ENCODE data around the gene POLR3K.

Gene POLR3K

DNA sequence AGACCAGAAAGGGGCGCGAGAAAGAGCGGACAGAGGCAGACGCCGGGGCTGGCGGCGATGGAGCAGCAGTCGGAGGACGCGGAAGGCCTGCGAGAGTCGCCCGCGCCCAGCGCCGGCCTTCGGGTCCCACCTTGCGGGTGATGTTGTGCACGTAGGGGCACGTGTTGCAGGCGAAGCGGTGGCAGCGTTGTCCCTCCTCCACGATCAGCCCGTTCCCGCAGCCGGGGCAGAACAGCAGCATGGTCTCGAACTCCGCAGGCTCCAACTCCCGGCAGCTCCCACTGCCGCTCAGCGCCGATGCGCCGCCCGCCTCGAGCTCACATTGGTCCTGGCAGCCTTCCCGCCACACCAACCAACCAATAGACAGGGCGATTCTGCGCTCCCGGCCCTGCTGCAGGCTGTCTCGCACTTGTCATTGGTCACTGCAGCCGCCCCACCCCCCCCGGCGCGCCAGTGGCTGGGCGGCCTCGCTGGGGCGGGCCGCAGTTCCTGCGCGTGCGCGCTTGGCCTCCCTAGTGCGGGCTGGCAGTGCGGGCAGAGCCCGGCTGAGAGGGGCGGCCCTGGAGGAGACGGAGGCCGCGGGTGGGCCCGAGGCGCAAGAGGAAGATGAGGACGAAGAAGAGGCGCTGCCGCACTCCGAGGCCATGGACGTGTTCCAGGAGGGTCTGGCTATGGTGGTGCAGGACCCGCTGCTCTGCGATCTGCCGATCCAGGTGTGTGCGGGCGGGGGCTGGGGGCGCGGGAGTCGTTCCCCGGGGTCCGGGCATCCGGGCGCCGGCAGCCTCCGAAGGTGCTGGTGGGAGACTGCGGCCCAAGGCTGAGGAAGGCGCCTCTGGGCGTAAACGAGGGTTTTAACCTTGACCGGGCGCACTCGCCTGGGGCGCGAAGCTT, at the start of gene POLR3K, which contains the start of gene SNRNP25:
POLR3K (minus strand) TSS at position 263 of the 891 bp plus-strand sequence; CDS start at position 241, 22 bp downstream.
SNRNP25 (plus strand) TSS at position 483 of the 891 bp plus-strand sequence; CDS start at position 672, 189 bp downstream.
- peak; percentile 94 to 97 (median 95) for DNase-seq (ENCODE audit: low read depth in 3 of 3, low spot score in 1 of 3)

DNA sequence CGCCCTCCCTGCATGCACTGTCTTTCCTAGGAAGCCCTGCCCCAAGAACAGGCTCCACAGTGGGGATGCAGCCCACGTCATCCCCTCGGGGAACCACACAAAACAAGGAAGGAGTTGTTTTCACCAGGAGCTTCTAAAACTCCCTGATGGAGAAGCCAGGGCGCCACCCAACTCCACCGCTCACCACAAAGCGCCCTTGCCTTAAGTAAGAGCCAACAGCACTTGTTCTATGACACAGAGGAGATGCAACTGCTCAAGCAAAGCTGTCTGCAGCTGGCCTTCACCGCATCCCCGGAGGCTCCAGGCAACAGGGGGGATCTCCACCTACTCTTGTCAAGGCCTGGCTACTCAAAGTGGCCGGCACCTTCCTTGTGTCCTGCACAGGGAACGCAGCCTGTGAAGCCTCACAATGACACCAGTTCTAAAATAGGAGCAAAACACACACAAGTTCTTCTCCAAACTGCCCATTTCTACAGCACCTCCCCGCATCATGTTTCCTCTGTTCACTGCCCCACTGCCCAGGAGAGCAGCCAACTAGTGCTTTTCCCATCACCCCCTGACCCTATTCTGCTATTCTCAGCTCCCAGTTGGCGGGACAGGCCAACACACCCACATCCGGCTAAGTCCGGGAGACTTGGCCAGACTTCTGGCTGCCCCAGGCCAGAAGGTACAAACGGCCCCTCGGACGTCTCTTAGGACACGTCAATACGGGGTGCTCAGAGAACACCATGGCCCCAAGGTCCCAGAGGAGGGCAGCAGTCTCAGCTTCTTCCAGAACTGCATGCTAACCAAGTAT, 48.9 kb upstream of the POLR3K start:
- DNase-seq (ENCODE audit: low read depth in 3 of 3, low spot score in 1 of 3) = no peak

DNA sequence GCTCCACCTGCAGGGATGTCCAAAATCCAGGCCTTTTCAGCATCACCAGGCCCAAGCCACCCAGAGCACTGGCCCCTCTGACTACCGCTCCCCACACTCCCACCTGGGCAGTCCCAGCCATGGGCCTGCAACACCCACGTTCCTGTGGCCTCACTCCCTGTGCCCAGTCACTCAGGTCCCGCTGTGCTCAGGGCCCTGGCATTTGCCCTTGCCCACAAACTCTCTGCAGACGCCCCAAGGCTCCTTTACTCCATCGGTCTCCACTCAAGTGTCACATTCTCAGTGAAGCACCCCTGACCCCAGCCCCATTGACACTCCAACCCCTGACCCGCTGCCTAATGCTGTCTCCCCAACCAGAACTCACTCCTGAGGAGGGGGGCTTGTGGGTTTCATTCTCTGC, 48.2 kb upstream of the POLR3K start:
- no peak for DNase-seq (ENCODE audit: low read depth in 3 of 3, low spot score in 1 of 3)

DNA sequence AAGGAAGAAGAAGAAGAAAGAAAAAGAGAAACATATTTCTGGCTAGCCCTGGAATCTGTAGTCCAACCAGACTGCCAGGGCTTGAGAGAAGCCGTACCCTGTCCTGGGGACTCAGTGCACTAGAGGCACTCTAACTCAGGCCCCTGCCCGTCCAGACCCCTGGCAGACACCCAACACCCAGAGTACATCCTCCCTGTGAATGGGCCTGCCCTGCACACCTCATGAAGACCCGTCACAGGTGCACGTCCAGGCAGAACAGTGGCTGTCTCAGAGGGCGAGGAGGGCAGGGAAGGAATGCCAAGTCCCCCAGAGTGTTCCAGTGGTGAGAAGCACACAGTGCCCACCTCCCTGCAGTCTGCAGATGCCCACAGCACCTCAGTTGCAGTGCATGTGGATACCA, 47.6 kb upstream of the POLR3K start:
- DNase-seq (ENCODE audit: low read depth in 3 of 3, low spot score in 1 of 3) = no peak

DNA sequence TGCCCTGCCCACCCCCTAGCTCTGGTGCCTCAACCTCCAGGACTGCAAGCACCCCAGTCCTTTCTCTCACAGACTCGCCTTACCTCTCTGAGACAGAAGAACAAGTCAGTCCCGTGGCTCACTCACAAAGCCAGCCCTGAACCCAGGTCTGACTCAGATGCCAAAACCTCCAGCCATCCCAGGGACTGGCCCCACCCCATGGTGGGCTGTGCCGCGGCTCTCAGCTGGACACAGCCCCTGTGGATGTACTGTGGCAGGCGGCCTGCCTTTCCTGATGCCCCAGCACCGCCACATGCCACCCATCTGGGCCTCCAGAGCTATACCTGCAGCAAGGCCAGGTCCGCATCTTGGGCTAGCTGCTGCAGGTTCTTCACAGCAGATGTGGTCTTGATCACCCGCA, 44.4 kb upstream of the POLR3K start:
- DNase-seq (ENCODE audit: low read depth in 3 of 3, low spot score in 1 of 3) = no peak

DNA sequence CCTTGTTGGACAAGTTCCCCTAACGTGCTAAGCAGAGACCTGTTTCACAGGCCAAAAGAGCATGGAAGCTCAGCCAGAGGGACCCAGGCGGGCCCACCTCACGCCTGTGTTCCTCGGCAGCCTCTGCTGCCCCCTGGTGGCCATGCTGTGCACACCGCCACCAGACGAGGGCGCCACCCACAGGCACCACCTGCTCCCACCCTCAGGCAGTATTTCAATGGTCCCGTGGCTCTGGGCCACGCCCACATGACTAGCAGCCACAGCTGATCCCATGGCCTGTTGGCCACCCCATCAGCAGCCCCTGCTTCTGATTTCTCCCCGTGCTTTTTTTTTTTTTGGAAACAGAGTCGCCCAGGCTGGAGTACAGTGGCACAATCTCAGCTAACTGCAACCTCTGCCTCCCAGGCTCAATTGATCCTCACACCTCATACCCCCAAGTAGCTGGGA, 43.5 kb upstream of the POLR3K start:
- peak; percentile 73 to 83 (median 76) for DNase-seq (ENCODE audit: low read depth in 3 of 3, low spot score in 1 of 3)

DNA sequence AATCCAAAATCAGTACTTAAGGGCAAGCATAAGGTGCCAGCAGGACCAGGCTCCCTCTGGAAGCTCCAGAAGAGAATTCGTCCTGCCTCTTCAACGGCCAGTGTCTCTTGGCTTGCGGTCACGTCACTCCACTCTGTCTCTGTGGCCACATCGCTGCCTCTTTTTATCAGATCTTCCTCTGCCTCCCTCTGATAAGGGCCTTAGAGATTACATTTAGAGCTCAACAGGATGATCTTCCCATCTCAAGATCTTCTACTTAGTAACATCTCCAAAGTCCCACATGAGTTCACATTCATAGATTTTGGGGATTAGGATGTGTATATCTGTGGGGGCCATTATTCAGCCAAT, 41.5 kb upstream of the POLR3K start:
- DNase-seq (ENCODE audit: low read depth in 3 of 3, low spot score in 1 of 3) = no peak

DNA sequence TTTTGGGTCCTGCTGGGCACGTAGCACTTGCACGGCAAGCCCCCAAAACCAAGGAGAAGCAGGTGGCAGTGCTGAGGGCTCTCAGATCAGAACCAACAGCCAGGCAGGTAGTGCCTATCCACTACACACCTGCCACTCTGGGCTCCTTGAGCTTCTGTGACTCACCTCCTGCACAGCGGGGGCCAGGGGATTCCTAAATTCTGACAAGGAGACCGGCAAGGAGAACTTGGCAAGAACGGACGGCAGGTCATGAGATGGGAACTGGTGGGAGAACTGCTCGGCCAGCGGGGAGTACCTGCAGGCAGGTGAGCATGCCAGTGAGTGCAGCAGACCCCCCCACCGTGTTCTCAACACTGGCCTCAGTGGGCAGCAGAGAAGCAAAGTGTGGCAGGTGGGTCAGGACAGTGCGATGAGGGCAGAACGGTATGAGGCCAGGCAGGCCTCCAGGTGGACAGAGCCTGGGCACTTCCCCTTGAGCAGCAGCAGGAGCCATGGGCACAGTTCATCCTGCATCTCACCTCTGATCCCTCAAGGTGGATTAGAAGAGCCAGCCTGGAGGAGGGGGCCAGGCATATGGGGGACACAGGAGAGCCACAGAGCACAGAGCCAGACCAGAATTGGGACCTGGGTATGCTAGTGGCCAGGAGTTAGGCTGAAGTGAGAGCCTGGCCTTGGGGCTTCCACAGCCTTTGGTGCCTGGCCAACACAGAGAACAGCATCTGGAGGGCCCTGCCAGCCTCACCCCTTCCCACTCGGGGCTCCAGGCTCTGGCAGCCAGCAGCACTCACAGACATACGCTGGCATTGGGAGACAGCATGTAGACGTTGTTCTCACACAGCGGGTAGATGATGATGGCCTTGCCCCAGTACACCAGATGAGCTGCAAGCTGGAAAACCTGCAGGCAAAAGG, 39.3 kb upstream of the POLR3K start:
- DNase-seq (ENCODE audit: low read depth in 3 of 3, low spot score in 1 of 3) = no peak

DNA sequence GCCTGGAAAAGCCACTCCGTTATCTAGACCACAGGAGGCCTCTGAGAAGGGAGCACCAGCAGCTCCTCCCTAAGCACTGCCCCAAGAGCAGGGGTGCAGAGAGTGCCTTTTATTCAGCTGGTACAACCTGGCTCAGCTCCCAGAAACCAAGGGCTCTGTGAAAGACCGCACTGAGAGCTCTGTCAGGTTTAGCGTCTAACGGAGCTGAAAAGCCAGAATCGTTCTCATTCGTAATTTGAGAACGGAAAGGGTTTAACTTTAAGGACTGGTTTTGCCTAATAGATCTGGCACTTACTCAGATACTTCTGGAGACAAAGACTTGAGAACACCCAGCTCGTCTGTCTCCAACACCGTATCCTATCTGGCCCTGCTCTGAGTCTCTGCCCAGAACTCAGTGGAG, 38.1 kb upstream of the POLR3K start:
- no peak for DNase-seq (ENCODE audit: low read depth in 3 of 3, low spot score in 1 of 3)

DNA sequence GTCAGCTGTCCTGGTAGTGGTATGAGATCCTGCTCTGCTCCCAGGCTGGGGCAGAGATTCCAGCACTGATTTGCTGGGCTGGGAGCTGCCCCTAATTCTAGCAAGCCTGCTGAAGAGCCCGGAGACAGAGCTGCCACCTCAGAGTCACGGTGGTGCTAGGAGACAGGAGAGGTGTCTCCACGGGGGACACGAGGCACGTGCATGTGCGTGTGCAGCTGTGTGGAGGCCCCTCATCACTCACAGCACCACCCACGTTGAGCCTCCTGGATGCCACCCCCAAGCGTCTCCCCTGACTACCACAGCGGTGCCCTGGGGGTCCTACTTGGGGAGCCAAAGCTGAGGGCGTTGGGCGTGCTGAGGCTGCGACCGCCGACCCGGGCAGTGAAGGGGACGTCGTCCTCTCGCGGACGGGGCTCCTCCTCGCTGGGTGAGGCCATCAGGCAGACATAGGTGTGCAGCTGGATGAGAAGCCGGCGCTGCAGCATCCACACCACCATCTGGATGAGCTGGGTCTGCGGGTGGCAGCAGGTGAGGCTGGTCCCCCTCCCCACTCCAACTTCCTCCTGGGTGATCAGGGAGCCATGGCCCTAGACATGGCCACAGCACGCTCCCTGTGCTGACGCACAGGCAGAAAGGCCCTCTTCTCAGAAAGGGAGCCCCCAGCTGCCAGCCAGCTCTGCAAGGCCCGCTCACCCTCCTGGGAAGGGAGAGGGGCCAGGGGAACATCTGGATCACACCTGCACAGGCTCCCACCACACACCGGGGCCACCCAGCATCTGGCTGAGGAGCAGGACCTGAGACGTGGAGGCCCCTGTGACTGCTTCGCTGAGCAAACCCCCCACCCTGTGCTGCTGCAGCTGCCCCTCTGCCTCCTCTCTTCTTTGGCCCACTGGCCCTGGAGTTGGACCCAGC, 36.2 kb upstream of the POLR3K start:
- DNase-seq (ENCODE audit: low read depth in 3 of 3, low spot score in 1 of 3) = no peak

DNA sequence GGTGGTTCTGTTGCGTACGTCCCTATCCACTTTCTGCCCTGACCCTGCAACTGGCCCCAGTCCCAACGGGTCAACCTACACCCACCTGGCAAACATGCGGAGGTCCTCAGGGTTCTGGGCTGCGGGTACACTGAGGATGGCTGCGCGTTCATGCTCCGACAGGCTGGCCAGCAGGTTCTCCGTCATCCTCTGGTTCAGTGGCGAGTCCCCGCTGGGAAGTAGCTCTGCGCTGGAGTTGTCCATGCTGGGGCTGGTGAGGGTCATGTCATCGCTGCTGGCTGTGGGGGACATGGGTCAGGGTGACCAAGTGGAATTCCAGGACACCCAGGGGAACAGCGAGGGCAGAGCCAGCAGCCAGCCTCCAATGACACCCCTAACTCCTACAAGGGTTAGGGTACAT, 35.2 kb upstream of the POLR3K start:
- no peak for DNase-seq (ENCODE audit: low read depth in 3 of 3, low spot score in 1 of 3)

DNA sequence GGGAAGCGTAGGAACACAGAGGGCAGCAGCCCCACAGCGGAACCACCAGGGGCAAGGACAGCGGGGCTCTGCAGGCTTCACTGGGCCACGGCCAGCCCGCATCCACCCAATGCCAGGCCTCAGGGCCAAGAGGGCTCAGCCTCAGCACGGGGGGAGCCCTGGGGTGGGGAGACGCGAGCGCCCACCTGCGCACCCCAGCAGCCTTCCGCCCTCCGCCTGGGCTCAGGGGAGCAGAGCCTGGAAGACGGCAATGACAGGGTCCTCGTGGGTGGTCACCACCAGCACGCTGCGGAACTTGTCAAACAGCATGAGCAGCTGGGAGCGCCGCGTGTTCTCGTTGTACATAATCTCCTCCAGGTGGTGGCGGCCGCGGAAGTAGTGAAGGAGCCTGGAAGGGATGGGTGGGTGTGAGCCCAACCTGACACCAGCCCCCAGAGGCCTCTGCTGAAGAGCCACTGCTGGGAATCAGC, 33.1 kb upstream of the POLR3K start:
- no peak for DNase-seq (ENCODE audit: low read depth in 3 of 3, low spot score in 1 of 3)

DNA sequence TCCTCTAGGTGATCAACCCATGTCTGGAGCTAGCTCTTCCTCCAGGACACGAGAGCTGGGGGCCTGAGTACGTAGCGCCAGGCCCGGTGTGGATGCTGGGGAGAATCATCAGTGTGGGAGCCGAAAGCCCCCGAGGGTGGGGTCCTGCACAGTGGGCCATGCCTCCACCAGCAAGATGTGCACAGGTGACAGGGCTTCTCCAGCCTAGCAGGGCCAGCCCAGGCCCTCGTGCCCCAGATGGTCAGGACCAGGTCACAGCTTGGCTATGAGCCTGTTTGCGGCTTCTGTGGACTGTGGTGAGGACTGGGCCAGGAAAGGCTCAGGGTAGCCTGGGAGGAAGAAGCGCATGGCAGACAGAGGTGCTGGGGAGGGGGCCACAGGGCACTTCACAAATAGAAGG, 32.5 kb upstream of the POLR3K start:
- DNase-seq (ENCODE audit: low read depth in 3 of 3, low spot score in 1 of 3) = no peak

DNA sequence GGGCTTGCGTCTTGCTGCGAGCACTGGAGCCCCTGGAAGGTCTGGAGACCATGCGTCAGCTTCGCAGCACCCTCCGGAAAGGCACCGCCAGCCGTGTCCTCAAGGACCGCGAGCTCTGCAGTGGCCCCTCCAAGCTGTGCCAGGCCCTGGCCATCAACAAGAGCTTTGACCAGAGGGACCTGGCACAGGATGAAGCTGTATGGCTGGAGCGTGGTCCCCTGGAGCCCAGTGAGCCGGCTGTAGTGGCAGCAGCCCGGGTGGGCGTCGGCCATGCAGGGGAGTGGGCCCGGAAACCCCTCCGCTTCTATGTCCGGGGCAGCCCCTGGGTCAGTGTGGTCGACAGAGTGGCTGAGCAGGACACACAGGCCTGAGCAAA, 32.0 kb upstream of the POLR3K start:
- no peak for DNase-seq (ENCODE audit: low read depth in 3 of 3, low spot score in 1 of 3)

DNA sequence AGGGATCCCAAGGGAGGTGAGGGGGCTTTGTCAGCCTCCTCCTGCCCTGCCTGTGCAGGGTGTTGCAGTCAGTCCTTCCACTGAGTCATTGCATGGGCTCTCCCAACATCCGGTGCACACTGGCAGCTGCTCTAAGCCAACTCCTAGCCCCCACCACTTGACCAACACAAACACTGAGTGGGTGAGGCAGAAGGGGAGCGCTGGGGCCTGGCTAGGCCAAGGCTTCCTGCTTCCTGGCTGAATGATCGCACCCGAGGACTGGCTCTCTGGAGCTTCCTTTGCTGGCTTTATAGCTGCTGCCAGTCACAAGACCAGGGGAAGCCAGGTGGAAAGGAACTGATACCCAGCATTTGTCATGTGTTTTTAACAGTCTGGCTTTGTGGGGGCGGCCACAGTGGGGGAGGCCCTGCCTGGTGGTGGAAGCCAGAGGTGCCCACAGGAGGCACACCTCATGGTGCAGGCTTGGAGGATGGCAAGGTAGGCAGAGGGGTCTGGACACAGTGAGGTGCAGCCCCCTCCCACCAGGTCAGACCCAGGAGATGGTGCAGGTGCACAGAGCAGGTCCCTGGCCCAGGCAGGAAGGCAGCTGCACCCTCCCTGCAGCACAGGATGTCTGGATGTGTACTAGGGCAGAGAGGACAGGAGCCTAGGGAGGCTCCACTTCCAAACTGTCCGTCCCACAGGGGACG, 31.5 kb upstream of the POLR3K start:
- peak in 1 of 3 donors; percentile 16 for DNase-seq (ENCODE audit: low read depth in 3 of 3, low spot score in 1 of 3)

DNA sequence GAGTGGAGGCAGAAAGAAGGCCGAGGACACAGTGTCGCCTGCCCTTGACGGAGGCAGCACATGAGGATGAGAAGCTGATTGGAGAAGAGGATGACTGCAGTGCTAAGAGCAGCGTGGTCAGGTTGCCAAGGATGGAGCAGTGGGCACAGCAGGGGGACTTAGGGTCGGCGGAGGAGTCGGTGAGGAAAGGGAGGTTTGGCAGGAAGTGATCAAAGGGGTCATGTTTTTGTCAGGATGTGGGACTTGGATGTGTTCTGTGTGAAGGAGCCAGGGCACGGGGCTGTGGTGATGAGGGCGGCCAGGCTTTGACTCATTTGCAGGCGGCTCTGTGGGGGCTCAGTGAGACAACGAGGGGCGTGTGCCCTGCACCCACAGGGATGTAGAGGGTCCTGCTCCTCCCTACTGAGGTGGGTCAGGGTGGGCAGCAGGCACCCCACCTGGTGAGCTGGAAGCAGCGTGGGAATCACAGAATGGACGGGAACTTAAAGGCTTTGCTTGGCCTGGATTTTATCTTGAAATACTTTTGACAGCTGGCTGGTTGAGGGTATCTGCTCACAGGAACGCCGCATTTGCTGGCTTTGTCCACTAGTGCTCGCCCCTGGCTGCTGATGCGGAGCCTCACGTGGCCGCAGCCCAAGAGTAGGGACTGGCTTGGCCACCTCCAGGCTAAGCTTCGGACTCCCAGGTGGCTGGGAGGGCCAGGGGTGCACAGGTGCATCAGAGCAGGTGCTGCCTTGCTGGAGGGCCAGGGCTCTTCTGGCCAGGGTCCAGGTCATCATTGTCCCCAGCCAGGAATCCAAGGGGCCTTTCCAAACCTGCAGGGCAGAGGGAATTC, 30.6 kb upstream of the POLR3K start:
- no peak for DNase-seq (ENCODE audit: low read depth in 3 of 3, low spot score in 1 of 3)

DNA sequence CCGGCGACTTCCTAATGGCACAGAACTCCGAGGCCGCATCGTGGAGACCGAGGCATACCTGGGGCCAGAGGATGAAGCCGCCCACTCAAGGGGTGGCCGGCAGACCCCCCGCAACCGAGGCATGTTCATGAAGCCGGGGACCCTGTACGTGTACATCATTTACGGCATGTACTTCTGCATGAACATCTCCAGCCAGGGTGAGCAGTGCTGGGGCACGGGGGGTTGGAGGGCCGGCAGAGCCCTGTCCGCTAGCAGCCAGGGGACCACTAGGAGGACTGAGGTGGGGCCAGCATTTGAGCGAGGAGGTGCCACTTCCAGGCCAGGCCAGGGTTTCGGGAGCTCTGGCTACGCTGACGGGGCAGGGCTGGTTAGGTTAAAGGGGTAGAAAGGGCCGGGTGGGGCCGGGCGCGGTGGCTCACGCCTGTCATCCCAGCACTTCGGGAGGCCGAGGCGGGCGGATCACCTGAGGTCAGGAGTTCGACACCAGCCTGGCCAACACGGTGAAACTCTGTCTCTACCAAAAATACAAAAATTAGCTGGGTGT, 29.7 kb upstream of the POLR3K start:
- DNase-seq (ENCODE audit: low read depth in 3 of 3, low spot score in 1 of 3) = no peak
